ENCODE data around the gene GDI1.

GRCh38 chrX:154470434-154470833 lies 33.5 kb downstream of the GDI1 start:
- TF ChIP-seq BHLHE40 (IDR thresholded peaks at IDR 0.05; ENCODE audit: low read depth, low read length) (no peak), CTCF (conservative IDR thresholded peaks at IDR 0.05; ENCODE audit: low read depth, low read length) (no peak), RFX5 (IDR thresholded peaks at IDR 0.05; ENCODE audit: low read depth, low read length) (no peak), POLR2A (IDR thresholded peaks at IDR 0.05; ENCODE audit: low read depth, low read length) (no peak), USF2 (IDR thresholded peaks at IDR 0.05; ENCODE audit: low read depth, low read length) (no peak)
- TF ChIP-seq, protein P1, sequence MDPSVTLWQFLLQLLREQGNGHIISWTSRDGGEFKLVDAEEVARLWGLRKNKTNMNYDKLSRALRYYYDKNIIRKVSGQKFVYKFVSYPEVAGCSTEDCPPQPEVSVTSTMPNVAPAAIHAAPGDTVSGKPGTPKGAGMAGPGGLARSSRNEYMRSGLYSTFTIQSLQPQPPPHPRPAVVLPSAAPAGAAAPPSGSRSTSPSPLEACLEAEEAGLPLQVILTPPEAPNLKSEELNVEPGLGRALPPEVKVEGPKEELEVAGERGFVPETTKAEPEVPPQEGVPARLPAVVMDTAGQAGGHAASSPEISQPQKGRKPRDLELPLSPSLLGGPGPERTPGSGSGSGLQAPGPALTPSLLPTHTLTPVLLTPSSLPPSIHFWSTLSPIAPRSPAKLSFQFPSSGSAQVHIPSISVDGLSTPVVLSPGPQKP (IDR thresholded peaks at IDR 0.05; ENCODE audit: borderline replicate concordance, low read depth, low read length) = no peak
